Heart right ventricle (tissue), 16 donors: ENCODE results near the gene MTSS2. TPM values are rescaled to one million over a fixed set of nuclear protein-coding genes. Genes with fewer than 3 reads are reported as not detected.

Source experiments
- ATAC-seq, 8 donors: fragments of 200-7000 bp; cut with Tn5 transposase; one replicate each; pipeline ENCODE4 v1.9.1; 2020; ENCODE audit warnings: mild to moderate bottlenecking in 8 of 8, moderate library complexity in 8 of 8, moderate number of reproducible peaks in 1 of 8
- DNase-seq, 2 donors: peaks; one replicate each; pipeline ENCODE4 v3.0.0-alpha.2; 2020
- H3K27ac ChIP-seq, 10 donors: fragments of 200-600 bp; sonication (generic) in 2 of 10; one replicate each; pipeline versions ENCODE4 v1.5.0 to v1.8.0; 2020 to 2022; ENCODE audit warnings: mild to moderate bottlenecking in 3 of 10
- H3K27me3 ChIP-seq, 7 donors: fragments of 200-600 bp; one replicate each; pipeline ENCODE4 v1.8.0; 2021 to 2022; ENCODE audit warnings: mild to moderate bottlenecking in 2 of 7
- H3K36me3 ChIP-seq, 9 donors: fragments of 200-600 bp; sonication (generic) in 1 of 9; one replicate each; pipeline versions ENCODE4 v1.5.0 to v1.8.0; 2020 to 2022; ENCODE audit warnings: mild to moderate bottlenecking in 2 of 9
- H3K4me1 ChIP-seq, 9 donors: fragments of 200-600 bp; sonication (generic) in 1 of 9; one replicate each; pipeline versions ENCODE4 v1.5.0 to v1.8.0; 2020 to 2022; ENCODE audit warnings: mild to moderate bottlenecking in 4 of 9
- H3K4me3 ChIP-seq, 10 donors: fragments of 200-600 bp; sonication (generic) in 2 of 10; one replicate each; pipeline versions ENCODE4 v1.5.0 to v1.8.0; 2020 to 2022; ENCODE audit warnings: mild to moderate bottlenecking in 7 of 10, moderate library complexity in 2 of 10
- H3K9me3 ChIP-seq, 11 donors: fragments of 200-600 bp in 10 of 11; sonication (generic) in 2 of 11; one replicate each; pipeline versions ENCODE4 v1.5.0 to v1.8.0; 2013 to 2022; ENCODE audit warnings: mild to moderate bottlenecking in 2 of 11, control low read depth in 1 of 11, moderate library complexity in 1 of 11
- CTCF ChIP-seq, 9 donors: fragments of 200-600 bp; sonication (generic) in 2 of 9; IDR thresholded peaks; one replicate each; pipeline versions ENCODE4 v1.5.0 to v1.8.0; 2021 to 2022; ENCODE audit warnings: antibody characterized with exemption in 9 of 9, mild to moderate bottlenecking in 5 of 9, moderate library complexity in 1 of 9
- WGBS, 2 donors: extraction: QIAGEN DNeasy Blood & Tissue Kit; methylation state at CpG; one replicate each; pipeline ENCODE4 v1.1.7; 2013; ENCODE audit warnings: inconsistent platforms in 1 of 2; 5-methylcytosine and 5-hydroxymethylcytosine counted together
- intact Hi-C, 10 donors: fragments of 100-400 bp; cut with DNase I; formaldehyde crosslinking; loops; one replicate each; pipeline versions ENCODE4 v1.11.1 to v1.14.2; 2022
- polyA plus RNA-seq, 2 donors: library from polyadenylated mRNA; stranded (reverse); fragments of 200-250 nt; gene quantifications; one replicate each; pipeline ENCODE4 v1.2.3, GENCODE V29; 2013
- total RNA-seq, 10 donors: library from RNA; stranded (reverse); fragmentation: NEBNext Ultra II Directional in 3 of 10; extraction: Animal tissue kit (Norgen Biotek cat#: 25700) in 3 of 10; gene quantifications; one replicate each; pipeline versions ENCODE4 v1.2.1 to v1.2.4, GENCODE V29; 2021 to 2023
- donor health status: Arrhythmogenic right ventricular cardiomyopathy.
- donor health status: ischemic (EF 13 %, LVEDD 7.1; RV severe dilation, severe dysfunction).
- donor health status: healthy with polysubstance abuse.
- donor health status: DM: no; HTN: yes; CAD: no.
- donor health status: DM: no; HTN: no; CAD: no.
- donor health status: ischemic (EF 25% LVEDD 6.9; RV normal size, moderate dysfunction).
- donor health status: ischemic (EF 25% LVEDD 5.7; RV mildly dilated, moderate dysfunction).
- donor health status: healthy.
- donor health status: DM: yes; HTN: yes; CAD: no.
- donor health status: Ischemic cardiomyopathy.
- donor health status: ischemic (EF 35%, LVEDD 5.7; RV mildly dilated, moderate dysfunction).
- donor health status: nonischemic (EF 11% LVEDD 7.7; RV severe dilation, severe dysfunction).
- donor health status: DM: yes; HTN: yes; CAD: no.
- donor health status: PGD.
- donor health status: ischemic (EF 29% LVEDD 5.4; RV normal size, mild dysfunction).
- donor health status: nonischemic (EF 23%, LVEDD 6.1; RV moderate dilation, normal function).

The MTSS2 gene
- total and polyA plus RNA-seq, 12 donors = 39.0 to 121 (median 58.9) TPM

GRCh38 chr16:70711211-70712031 lies 25.6 kb upstream of the MTSS2 start:
- Histone ChIP-seq H3K4me3 (no peak overlapping the region), H3K36me3 (peaks cover 0 to 6% (median 0%) of the 10 kb centered on the region in 9 donors), H3K4me1 (peaks cover 9 to 55% (median 38%) of the 10 kb centered on the region in 9 donors), H3K27me3 (no peaks in the 10 kb centered on the region), H3K27ac (no peak overlapping the region), H3K9me3 (no peaks in the 10 kb centered on the region)
- no peak for TF ChIP-seq CTCF (IDR thresholded peaks at IDR 0.05)
- DNase-seq = no peak
- WGBS, 2 donors = 80 to 84% methylated on average over 14 of the region's 14 CpGs
- intact Hi-C loops = no loop called here
- ATAC-seq = no peak

GRCh38 chr16:70710422-70711210 lies 24.8 kb upstream of the MTSS2 start:
- intact Hi-C loops = no loop called here
- 96% methylated on average over 31 of the region's 31 CpGs for WGBS, 2 donors
- no peak overlapping the region for H3K4me3 ChIP-seq
- no peak for TF ChIP-seq CTCF (IDR thresholded peaks at IDR 0.05)
- no peaks in the 10 kb centered on the region for H3K9me3 ChIP-seq
- no peaks in the 10 kb centered on the region for H3K27me3 ChIP-seq
- H3K4me1 ChIP-seq = peaks cover 9 to 52% (median 32%) of the 10 kb centered on the region in 9 donors
- no peak for ATAC-seq
- H3K27ac ChIP-seq = no peak overlapping the region
- H3K36me3 ChIP-seq = peaks cover 0 to 6% (median 0%) of the 10 kb centered on the region in 9 donors
- no peak for DNase-seq

GRCh38 chr16:70709942-70710341 lies 24.1 kb upstream of the MTSS2 start:
- Histone ChIP-seq H3K4me1 (peaks cover 5 to 46% (median 25%) of the 10 kb centered on the region in 9 donors), H3K36me3 (peaks cover 0 to 6% (median 0%) of the 10 kb centered on the region in 9 donors), H3K4me3 (no peak overlapping the region), H3K9me3 (no peaks in the 10 kb centered on the region), H3K27ac (no peak overlapping the region), H3K27me3 (no peaks in the 10 kb centered on the region)
- no peak for TF ChIP-seq CTCF (IDR thresholded peaks at IDR 0.05)
- 61 to 67% methylated on average over 7 of the region's 7 CpGs for WGBS, 2 donors
- intact Hi-C loops = no loop called here
- no peak for ATAC-seq
- DNase-seq = no peak

- Histone ChIP-seq H3K4me3 (no peak overlapping the region), H3K4me1 (peaks cover under 1 to 41% (median 20%) of the 10 kb centered on the region in 9 donors), H3K27ac (no peak overlapping the region), H3K36me3 (peaks cover 0 to 6% (median 0%) of the 10 kb centered on the region in 9 donors), H3K27me3 (no peaks in the 10 kb centered on the region), H3K9me3 (no peaks in the 10 kb centered on the region)
- DNase-seq = no peak
- 84 to 86% methylated on average over 5 of the region's 5 CpGs for WGBS, 2 donors
- no peak for ATAC-seq
- no peak for TF ChIP-seq CTCF (IDR thresholded peaks at IDR 0.05)
- intact Hi-C loops = no loop called here
These were observed 23.6 kb upstream of the MTSS2 start for GRCh38 chr16:70709457-70709856.
